Activated B cell treated with CpG ODN at 0.5 μM for 24 hours (primary cell): ENCODE results near the gene TLX2. TPM values are rescaled to one million over a fixed set of nuclear protein-coding genes. Genes with fewer than 3 reads are reported as not detected.

Source experiments
- ATAC-seq: fragments of 200-7000 bp; cut with Tn5 transposase; one replicate; pipeline ENCODE4 v1.10.0; 2021; ENCODE audit warnings: low read depth, mild to moderate bottlenecking, moderate library complexity
- CTCF ChIA-PET: fragments of 350-600 bp; sonication (Branson Sonifier 250); formaldehyde crosslinking; loops from one replicate; lab custom pipeline; 2021; ENCODE audit warnings: antibody characterized with exemption; lab: Charles Lee
- POLR2A ChIA-PET: fragments of 350-600 bp; sonication (Branson Sonifier 250); formaldehyde crosslinking; loops from one replicate; lab custom pipeline; 2021; ENCODE audit warnings: antibody characterized with exemption; lab: Charles Lee
- DNase-seq: peaks from one replicate; pipeline ENCODE4 v3.0.0; 2022
- H3K27ac Mint-ChIP-seq: one replicate; pipeline ENCODE4 v1.8.0; 2020; ENCODE audit warnings: mixed read lengths
- H3K27me3 Mint-ChIP-seq: one replicate; pipeline ENCODE4 v1.8.0; 2021; ENCODE audit warnings: mixed read lengths
- H3K36me3 Mint-ChIP-seq: one replicate; pipeline ENCODE4 v1.8.0; 2021; ENCODE audit warnings: low read depth, mixed read lengths
- H3K4me1 Mint-ChIP-seq: one replicate; pipeline ENCODE4 v1.8.0; 2021; ENCODE audit warnings: mixed read lengths
- H3K4me3 Mint-ChIP-seq: one replicate; pipeline ENCODE4 v1.8.0; 2020; ENCODE audit warnings: mild to moderate bottlenecking, mixed read lengths
- H3K9me3 Mint-ChIP-seq: one replicate; pipeline ENCODE4 v1.8.0; 2020; ENCODE audit warnings: mixed read lengths
- intact Hi-C: fragments of 100-400 bp; cut with micrococcal nuclease; formaldehyde crosslinking; loops from one replicate; pipeline ENCODE4 v1.15.1; 2024
- total RNA-seq: library from RNA; stranded (reverse); gene quantifications from 2 replicates; pipeline ENCODE4 v1.2.3, GENCODE V29; 2022
- TF ChIP-seq, protein P1 (sequence below): fragments of 200-600 bp; IDR thresholded peaks from one replicate; pipeline ENCODE4 v1.8.0; 2022; ENCODE audit warnings: antibody characterized with exemption, mild to moderate bottlenecking

Gene TLX2
- total RNA-seq, 1 donor from 2014 or later: not detected

DNA sequence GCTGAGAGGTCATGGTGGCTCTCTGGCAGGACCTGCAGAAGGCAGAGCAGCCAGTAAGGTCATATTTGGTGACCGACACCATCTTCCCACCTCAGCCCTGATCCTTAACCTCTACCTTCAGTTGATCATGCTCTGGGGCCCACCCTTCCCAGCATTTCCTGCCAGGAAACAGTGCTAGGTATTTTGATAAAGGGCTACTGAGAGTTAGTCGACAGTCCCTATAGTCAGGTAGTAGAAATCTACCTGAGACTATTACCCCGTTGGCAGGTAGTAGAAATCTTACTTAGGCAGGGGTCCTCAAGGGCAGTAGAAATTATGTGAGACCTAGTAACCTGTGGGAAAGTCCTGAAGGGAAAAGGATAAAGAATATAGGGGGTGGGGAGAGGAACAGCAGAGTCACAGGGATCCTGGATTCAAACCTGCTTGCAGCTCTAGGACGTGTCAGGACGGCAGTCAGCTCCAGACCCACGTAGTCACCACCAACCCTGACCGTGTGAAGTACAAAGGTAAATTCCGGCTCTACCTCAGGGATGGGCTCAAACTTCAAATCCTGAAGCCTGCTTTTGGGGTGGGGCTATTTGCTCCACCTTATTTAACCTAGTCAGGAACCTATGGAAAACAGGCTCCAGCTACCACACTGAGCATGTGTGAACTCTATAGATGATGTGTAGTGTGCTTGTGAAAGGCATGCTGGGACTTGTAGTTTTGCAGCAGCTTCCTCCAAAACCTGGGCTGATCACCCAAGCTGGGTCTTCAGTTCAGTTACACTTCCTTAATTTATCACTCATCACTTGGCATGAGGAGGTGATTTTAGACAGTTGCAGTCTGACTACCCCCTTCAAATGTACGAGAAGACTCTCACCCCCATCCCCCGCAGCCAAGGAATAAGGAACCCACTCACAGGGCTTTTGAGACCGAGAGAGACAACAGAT, 11.7 kb downstream of the TLX2 start, which contains the start of gene DQX1:
DQX1 (minus strand) TSS at position 515 of the 932 bp plus-strand sequence; CDS start at position 13, 502 bp downstream.
- H3K4me3 Mint-ChIP-seq: peak within 1 kb of the TSS; percentile 66
- intact Hi-C loops: no loop called here
- CTCF ChIA-PET: interaction anchor here (0.7 kb wide), 1 partner anchor 23 kb away, joined by 3 read pairs; no protein-coding TSS in a partner anchor
- H3K27me3 Mint-ChIP-seq: no peaks in the 10 kb centered on the region
- POLR2A ChIA-PET: interaction anchor here (0.6 to 8.8 kb wide), 11 partner anchors 10 to 318 kb away, joined by 3 to 63 read pairs (median 5); partner anchors contain the start of genes CCDC142, INO80B, MRPL53 and PCGF1
- H3K27ac Mint-ChIP-seq: peak within 1 kb of the TSS; percentile 84
- peaks cover 40% of the 10 kb centered on the region for H3K4me1 Mint-ChIP-seq
- no peak for DNase-seq
- peak; percentile 17 for ATAC-seq
- H3K36me3 Mint-ChIP-seq: peaks cover 43% of the 10 kb centered on the region
- TF ChIP-seq, protein P1, sequence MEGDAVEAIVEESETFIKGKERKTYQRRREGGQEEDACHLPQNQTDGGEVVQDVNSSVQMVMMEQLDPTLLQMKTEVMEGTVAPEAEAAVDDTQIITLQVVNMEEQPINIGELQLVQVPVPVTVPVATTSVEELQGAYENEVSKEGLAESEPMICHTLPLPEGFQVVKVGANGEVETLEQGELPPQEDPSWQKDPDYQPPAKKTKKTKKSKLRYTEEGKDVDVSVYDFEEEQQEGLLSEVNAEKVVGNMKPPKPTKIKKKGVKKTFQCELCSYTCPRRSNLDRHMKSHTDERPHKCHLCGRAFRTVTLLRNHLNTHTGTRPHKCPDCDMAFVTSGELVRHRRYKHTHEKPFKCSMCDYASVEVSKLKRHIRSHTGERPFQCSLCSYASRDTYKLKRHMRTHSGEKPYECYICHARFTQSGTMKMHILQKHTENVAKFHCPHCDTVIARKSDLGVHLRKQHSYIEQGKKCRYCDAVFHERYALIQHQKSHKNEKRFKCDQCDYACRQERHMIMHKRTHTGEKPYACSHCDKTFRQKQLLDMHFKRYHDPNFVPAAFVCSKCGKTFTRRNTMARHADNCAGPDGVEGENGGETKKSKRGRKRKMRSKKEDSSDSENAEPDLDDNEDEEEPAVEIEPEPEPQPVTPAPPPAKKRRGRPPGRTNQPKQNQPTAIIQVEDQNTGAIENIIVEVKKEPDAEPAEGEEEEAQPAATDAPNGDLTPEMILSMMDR: no peak
- no peaks in the 10 kb centered on the region for H3K9me3 Mint-ChIP-seq

DNA sequence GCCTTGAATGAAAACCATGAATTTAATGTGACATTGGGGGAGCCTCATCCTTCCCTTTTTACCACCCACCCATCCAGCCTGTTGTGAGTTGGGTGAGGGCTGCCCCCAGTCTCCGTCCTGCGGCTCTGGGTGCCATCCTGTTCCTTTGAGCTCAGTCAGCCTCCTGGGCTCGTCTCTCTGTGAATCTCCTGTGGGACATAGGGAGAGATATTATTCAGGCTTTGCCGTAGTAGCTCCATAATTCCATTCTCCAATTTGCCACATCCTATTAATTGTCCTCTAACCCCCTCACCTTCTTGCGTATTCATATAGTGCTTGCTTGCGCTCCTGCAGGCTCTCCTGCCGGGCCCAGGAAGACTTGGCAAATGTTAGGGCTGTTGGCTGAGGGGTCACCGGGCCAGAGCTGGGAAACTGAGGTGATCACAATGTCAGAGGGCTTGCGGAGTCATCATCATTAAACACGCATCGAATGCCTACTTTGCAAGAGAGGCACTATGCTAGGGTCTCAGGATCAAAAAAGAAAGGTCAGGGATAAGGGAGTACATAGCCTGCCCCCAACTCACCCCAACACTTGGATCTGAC, 12.5 kb downstream of the TLX2 start:
- Mint-ChIP-seq H3K27ac (peak overlapping the region; percentile 84), H3K4me1 (peaks cover 48% of the 10 kb centered on the region), H3K27me3 (no peaks in the 10 kb centered on the region), H3K4me3 (peak overlapping the region; percentile 66), H3K9me3 (no peaks in the 10 kb centered on the region), H3K36me3 (peaks cover 48% of the 10 kb centered on the region)
- ChIA-PET CTCF (interaction anchor here (0.7 kb wide), 1 partner anchor 23 kb away, joined by 3 read pairs; no protein-coding TSS in a partner anchor), POLR2A (interaction anchor here (0.6 to 8.8 kb wide), 9 partner anchors 10 to 319 kb away, joined by 3 to 63 read pairs (median 5); partner anchors contain the start of genes CCDC142, MRPL53, PCGF1 and TTC31)
- DNase-seq (no peak), ATAC-seq (no peak)
- TF ChIP-seq, protein P1: no peak
- intact Hi-C loops: no loop called here

DNA sequence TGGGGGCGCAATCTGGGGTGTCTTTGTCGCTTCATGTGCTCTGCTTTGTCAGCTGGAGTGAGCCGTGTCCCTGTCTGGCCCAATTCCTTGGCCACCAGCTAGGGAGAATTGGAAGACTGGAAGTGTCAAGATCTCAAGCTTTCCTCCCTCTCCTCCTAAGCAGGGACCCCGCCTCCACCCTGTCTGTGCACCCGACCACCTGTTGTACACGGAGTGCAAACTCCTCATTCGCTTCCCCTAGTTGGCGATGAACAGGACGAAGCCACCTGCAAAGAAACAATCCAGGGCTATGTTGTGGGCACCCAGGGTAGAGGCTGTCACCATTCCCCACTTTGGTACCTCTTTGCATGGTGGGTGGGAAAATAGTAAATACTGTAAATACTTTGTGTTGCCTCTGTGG, 13.5 kb downstream of the TLX2 start:
- Mint-ChIP-seq H3K4me1 (peaks cover 55% of the 10 kb centered on the region), H3K27ac (peak overlapping the region; percentile 96), H3K4me3 (peak overlapping the region; percentile 97), H3K27me3 (no peaks in the 10 kb centered on the region), H3K9me3 (no peaks in the 10 kb centered on the region), H3K36me3 (peaks cover 58% of the 10 kb centered on the region)
- DNase-seq: no peak
- no peak for ATAC-seq
- TF ChIP-seq, protein P1: no peak
- intact Hi-C loops: loop anchor here (2.0 kb wide), 2 partner anchors 73 to 541 kb away; partner anchors contain the start of gene INO80B
- ChIA-PET POLR2A (interaction anchor here (2.1 to 8.8 kb wide), 2 partner anchors 11 to 46 kb away, joined by 13 to 63 read pairs; partner anchors contain the start of genes CCDC142 and TTC31), CTCF (no interaction called here)

DNA sequence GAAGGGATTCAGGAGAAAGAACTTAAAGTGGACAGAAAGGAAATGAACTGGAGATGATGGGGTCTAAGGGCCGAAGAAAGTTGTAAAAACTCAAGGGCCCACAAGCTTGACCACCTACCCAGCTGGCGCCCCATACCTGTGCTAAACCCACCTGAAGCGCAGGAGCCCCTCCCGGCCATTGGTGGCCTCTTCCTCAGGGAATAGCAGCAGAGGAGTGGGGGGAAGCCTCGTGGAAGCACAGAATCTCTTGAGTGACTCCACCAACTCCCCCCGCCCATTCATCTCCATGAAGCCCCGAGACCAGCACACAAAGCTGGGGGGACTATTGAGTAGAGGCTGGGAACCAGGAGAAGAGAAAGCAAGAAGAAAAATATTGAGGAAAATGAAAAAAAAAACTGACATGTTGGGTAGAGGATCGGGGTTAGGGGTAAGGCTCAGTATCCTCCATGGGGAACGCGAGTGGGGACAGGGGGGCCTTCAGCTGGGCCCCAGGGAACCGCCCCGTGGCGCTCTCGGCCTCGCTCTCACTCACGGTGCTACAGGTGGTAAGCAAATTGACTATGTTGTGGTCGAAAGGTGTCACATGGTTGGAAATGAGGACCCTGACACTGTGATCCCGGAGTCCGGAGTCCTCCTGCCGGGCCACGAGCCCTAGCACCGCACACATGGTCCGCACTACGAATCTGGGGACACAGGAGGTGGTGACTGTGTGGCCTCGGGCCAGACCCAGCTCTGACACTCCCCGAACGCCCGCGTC, 14.5 kb downstream of the TLX2 start:
- intact Hi-C loops: loop anchor here (1.0 to 2.0 kb wide), 14 partner anchors 11 to 791 kb away; partner anchors contain the start of genes C2orf81, DGUOK, DOK1 and INO80B
- H3K27ac Mint-ChIP-seq: peak overlapping the region; percentile 96
- H3K36me3 Mint-ChIP-seq: peaks cover 63% of the 10 kb centered on the region
- ChIA-PET CTCF (interaction anchor here (0.6 to 1.2 kb wide), 3 partner anchors 28 to 64 kb away, joined by 3 to 4 read pairs (median 3); partner anchors contain the start of genes CCDC142 and TTC31), POLR2A (interaction anchor here (0.6 to 8.8 kb wide), 23 partner anchors 10 to 89 kb away, joined by 3 to 63 read pairs (median 8); partner anchors contain the start of genes CCDC142, DOK1, INO80B and LBX2)
- H3K4me1 Mint-ChIP-seq: peaks cover 55% of the 10 kb centered on the region
- TF ChIP-seq, protein P1: no peak
- H3K4me3 Mint-ChIP-seq: peak overlapping the region; percentile 97
- no peaks in the 10 kb centered on the region for H3K27me3 Mint-ChIP-seq
- ATAC-seq (peak; percentile 0), DNase-seq (no peak)
- no peaks in the 10 kb centered on the region for H3K9me3 Mint-ChIP-seq
